ENCODE measurements around the gene ROBO1. TPM values are rescaled to one million over a fixed set of nuclear protein-coding genes. Genes with fewer than 3 reads are reported as not detected.

Gene ROBO1
- total and polyA plus RNA-seq, 4 donors = 1.0 to 30.3 (median 3.9) TPM

GRCh38 chr3:78737988-78738387, 1029.8 kb downstream of the ROBO1 start:
- no peaks in the 10 kb centered on the region for H3K9me3 ChIP-seq (ENCODE audit: control insufficient read depth in 4 of 4, low read length in 3 of 4)
- no peak for DNase-seq (ENCODE audit: low spot score)
- 87% methylated on average over 5 of the region's 5 CpGs for WGBS
- H3K36me3 ChIP-seq (ENCODE audit: control insufficient read depth in 4 of 4, insufficient read depth in 3 of 4, low read depth in 1 of 4, low read length in 3 of 4) = no peaks in the 10 kb centered on the region
- TF ChIP-seq EGR1 (IDR thresholded peaks at IDR 0.05; ENCODE audit: low read depth in 2 of 2) = no peak
- TF ChIP-seq NR2F2 (IDR thresholded peaks at IDR 0.05) = no peak
- no peak for TF ChIP-seq YY1 (IDR thresholded peaks at IDR 0.05)
- TF ChIP-seq, protein P1, sequence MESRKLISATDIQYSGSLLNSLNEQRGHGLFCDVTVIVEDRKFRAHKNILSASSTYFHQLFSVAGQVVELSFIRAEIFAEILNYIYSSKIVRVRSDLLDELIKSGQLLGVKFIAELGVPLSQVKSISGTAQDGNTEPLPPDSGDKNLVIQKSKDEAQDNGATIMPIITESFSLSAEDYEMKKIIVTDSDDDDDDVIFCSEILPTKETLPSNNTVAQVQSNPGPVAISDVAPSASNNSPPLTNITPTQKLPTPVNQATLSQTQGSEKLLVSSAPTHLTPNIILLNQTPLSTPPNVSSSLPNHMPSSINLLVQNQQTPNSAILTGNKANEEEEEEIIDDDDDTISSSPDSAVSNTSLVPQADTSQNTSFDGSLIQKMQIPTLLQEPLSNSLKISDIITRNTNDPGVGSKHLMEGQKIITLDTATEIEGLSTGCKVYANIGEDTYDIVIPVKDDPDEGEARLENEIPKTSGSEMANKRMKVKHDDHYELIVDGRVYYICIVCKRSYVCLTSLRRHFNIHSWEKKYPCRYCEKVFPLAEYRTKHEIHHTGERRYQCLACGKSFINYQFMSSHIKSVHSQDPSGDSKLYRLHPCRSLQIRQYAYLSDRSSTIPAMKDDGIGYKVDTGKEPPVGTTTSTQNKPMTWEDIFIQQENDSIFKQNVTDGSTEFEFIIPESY (IDR thresholded peaks at IDR 0.05) = no peak
- TF ChIP-seq, protein P2, sequence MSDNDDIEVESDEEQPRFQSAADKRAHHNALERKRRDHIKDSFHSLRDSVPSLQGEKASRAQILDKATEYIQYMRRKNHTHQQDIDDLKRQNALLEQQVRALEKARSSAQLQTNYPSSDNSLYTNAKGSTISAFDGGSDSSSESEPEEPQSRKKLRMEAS (IDR thresholded peaks at IDR 0.05) = no peak
- no peak for TF ChIP-seq TAF1 (conservative IDR thresholded peaks at IDR 0.05)
- TF ChIP-seq JUND (IDR thresholded peaks at IDR 0.05) = no peak
- TF ChIP-seq GABPA (IDR thresholded peaks at IDR 0.05 in 1 of 2, conservative IDR thresholded peaks at IDR 0.05 in 1 of 2) = no peak
- no peak for TF ChIP-seq RXRA (IDR thresholded peaks at IDR 0.05)
- no peak for TF ChIP-seq SP1 (IDR thresholded peaks at IDR 0.05)
- no peak for TF ChIP-seq FOXA1 (IDR thresholded peaks at IDR 0.05)
- TF ChIP-seq, protein P3, sequence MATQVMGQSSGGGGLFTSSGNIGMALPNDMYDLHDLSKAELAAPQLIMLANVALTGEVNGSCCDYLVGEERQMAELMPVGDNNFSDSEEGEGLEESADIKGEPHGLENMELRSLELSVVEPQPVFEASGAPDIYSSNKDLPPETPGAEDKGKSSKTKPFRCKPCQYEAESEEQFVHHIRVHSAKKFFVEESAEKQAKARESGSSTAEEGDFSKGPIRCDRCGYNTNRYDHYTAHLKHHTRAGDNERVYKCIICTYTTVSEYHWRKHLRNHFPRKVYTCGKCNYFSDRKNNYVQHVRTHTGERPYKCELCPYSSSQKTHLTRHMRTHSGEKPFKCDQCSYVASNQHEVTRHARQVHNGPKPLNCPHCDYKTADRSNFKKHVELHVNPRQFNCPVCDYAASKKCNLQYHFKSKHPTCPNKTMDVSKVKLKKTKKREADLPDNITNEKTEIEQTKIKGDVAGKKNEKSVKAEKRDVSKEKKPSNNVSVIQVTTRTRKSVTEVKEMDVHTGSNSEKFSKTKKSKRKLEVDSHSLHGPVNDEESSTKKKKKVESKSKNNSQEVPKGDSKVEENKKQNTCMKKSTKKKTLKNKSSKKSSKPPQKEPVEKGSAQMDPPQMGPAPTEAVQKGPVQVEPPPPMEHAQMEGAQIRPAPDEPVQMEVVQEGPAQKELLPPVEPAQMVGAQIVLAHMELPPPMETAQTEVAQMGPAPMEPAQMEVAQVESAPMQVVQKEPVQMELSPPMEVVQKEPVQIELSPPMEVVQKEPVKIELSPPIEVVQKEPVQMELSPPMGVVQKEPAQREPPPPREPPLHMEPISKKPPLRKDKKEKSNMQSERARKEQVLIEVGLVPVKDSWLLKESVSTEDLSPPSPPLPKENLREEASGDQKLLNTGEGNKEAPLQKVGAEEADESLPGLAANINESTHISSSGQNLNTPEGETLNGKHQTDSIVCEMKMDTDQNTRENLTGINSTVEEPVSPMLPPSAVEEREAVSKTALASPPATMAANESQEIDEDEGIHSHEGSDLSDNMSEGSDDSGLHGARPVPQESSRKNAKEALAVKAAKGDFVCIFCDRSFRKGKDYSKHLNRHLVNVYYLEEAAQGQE (IDR thresholded peaks at IDR 0.05) = no peak
- H3K9ac ChIP-seq (ENCODE audit: low read depth in 1 of 2, low read length in 2 of 2) = no peak overlapping the region
- no peak overlapping the region for H3K27ac ChIP-seq (ENCODE audit: low read depth in 1 of 2, low read length in 2 of 2)
- no peaks in the 10 kb centered on the region for H3K4me1 ChIP-seq (ENCODE audit: control insufficient read depth in 4 of 4, insufficient read depth in 4 of 4, low read length in 3 of 4)
- H3K27me3 ChIP-seq (ENCODE audit: control insufficient read depth in 4 of 4, insufficient read depth in 4 of 4, low read length in 3 of 4) = no peaks in the 10 kb centered on the region
- no peak overlapping the region for H3K4me3 ChIP-seq (ENCODE audit: low read depth in 1 of 3, low read length in 3 of 3)

- no peak overlapping the region for H3K9ac ChIP-seq (ENCODE audit: low read depth in 1 of 2, low read length in 2 of 2)
- no peaks in the 10 kb centered on the region for H3K9me3 ChIP-seq (ENCODE audit: control insufficient read depth in 4 of 4, low read length in 3 of 4)
- H3K27ac ChIP-seq (ENCODE audit: low read depth in 1 of 2, low read length in 2 of 2) = no peak overlapping the region
- DNase-seq (ENCODE audit: low spot score) = no peak
- H3K36me3 ChIP-seq (ENCODE audit: control insufficient read depth in 4 of 4, insufficient read depth in 3 of 4, low read depth in 1 of 4, low read length in 3 of 4) = no peaks in the 10 kb centered on the region
- no peaks in the 10 kb centered on the region for H3K4me1 ChIP-seq (ENCODE audit: control insufficient read depth in 4 of 4, insufficient read depth in 4 of 4, low read length in 3 of 4)
- TF ChIP-seq EGR1 (IDR thresholded peaks at IDR 0.05; ENCODE audit: low read depth in 2 of 2) (no peak), SP1 (IDR thresholded peaks at IDR 0.05) (no peak), FOXA2 (IDR thresholded peaks at IDR 0.05) (no peak), YY1 (IDR thresholded peaks at IDR 0.05) (no peak), HNF4G (IDR thresholded peaks at IDR 0.05) (no peak), GABPA (IDR thresholded peaks at IDR 0.05 in 1 of 2, conservative IDR thresholded peaks at IDR 0.05 in 1 of 2) (no peak), RAD21 (IDR thresholded peaks at IDR 0.05) (no peak), NR2F2 (IDR thresholded peaks at IDR 0.05) (no peak), JUND (IDR thresholded peaks at IDR 0.05) (no peak), CTCF (IDR thresholded peaks at IDR 0.05; ENCODE audit: low read depth, low read length, missing input control) (no peak), RXRA (IDR thresholded peaks at IDR 0.05) (no peak), FOXA1 (IDR thresholded peaks at IDR 0.05) (no peak), HNF4A (conservative IDR thresholded peaks at IDR 0.05) (no peak), TAF1 (conservative IDR thresholded peaks at IDR 0.05) (no peak)
- TF ChIP-seq, protein P1 (IDR thresholded peaks at IDR 0.05) = no peak
- TF ChIP-seq, protein P2 (IDR thresholded peaks at IDR 0.05) = no peak
- TF ChIP-seq, protein P4, sequence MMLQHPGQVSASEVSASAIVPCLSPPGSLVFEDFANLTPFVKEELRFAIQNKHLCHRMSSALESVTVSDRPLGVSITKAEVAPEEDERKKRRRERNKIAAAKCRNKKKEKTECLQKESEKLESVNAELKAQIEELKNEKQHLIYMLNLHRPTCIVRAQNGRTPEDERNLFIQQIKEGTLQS (IDR thresholded peaks at IDR 0.05) = no peak
- H3K4me3 ChIP-seq (ENCODE audit: low read depth in 1 of 3, low read length in 3 of 3) = no peak overlapping the region
- WGBS = 92% methylated on average over 2 of the region's 2 CpGs
- no peaks in the 10 kb centered on the region for H3K27me3 ChIP-seq (ENCODE audit: control insufficient read depth in 4 of 4, insufficient read depth in 4 of 4, low read length in 3 of 4)
Measured at GRCh38 chr3:78736863-78737262, 1030.9 kb downstream of the ROBO1 start.
